GM21423 (cell line): ENCODE measurements around the gene PIEZO2.

Experiments used
- ATAC-seq: cut with Tn5 transposase; IDR thresholded peaks from one replicate; pipeline ENCODE4 v1.9.1; 2021; ENCODE audit warnings: mild to moderate bottlenecking, moderate library complexity; ENCODE audit not compliant: unreplicated experiment

The PIEZO2 gene

DNA sequence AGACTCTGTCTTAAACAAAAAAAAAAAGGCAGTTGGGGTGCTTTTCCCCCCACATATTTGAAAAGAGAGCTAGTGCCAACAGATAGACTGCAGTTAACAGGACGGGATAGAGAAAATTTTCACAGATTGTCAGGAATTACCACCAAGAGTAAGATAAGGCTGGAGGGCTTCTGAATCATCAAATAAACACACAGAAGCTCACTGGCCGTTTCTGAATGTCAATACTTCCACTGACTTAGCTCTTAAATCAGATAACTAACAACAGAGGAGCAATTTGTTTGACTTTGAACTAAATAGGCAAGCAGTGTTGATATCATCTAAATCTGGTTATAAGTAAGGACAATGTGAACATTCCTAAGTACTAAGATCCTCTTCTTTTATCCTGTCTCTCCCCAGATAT lies 34.7 kb downstream of the PIEZO2 start:
- ATAC-seq, result no peak

DNA sequence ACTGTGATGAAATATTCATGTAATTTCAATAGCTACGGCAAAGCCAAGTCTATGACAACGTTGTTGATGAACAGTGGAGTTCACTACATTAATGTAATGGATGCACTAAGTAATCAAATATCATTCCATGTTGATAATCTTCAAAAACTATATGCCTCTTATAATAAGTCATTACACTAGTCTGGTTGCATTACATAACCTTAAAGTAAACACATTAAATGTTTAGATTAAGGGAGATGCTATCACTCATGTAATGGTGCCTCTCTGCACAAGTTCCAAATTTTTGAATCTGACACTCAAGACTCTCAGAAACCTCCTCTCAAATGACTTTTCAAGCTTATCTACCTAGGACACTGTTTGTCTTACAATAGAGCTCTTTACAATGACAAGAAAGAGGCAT lies 35.4 kb downstream of the PIEZO2 start:
- ATAC-seq, result no peak

GRCh38 chr18:11113046-11113548 lies 36.3 kb downstream of the PIEZO2 start:
- ATAC-seq, result no peak

- ATAC-seq, result no peak
Observed at GRCh38 chr18:11112286-11112685, 37.1 kb downstream of the PIEZO2 start.

DNA sequence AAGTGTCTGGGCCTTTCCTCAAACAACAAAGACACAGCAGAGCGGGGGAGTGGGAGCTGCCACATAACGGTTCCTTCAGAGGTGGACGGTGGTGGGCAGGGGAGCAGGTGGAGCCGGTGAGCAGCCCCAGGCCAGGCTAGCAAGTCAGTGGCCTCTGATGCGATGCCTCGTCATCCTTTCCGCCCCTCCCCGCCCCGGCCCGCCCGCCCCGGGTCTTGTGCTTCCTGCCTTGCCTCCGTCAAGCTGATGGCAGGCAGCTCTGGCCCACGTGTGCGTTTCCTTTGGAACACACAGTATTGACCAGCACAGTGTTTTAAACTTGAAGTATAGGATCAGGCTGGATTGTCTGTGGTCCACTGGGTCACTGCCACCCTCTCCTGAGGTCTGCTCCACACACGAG lies 38.9 kb downstream of the PIEZO2 start:
- no peak for ATAC-seq

- no peak for ATAC-seq
Observed at GRCh38 chr18:11108947-11109346, 40.4 kb downstream of the PIEZO2 start.

DNA sequence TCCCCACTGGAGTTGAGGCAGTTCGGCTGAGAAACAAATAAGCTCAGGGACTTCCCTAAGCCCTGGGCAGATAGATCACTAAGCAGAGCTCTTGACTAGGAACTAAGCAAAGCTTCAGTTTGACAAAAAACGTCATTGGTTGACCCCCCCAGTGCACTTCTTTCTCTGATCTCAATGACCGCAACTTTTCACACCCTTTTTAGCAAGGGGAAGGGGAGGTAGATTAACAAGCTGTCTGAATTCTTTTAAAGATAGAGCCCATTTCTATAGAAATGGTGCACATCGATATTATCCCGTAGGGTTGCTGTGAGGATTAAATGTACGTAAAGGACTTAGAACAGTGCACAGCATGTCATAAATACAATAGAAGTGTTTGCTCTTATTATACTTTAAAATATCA lies 42.5 kb downstream of the PIEZO2 start:
- ATAC-seq, result no peak

DNA sequence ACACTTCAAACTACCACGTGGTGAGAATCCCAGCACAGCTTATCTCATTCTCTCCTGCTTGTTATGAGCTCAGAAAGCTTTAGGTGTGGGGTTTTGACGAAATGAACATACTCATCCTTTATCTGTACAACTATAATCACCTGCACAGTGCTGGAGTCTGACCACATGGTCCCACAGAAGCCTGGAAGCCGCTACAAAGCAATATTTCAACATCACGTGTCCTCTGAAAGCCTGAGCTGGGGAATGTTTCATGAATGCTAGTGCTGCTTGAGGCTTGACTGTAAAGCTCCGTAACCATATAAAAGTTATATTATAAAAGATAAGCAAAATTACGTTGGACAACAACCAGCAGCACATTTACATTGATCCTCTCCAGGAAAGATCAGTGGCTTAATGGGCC lies 43.9 kb downstream of the PIEZO2 start:
- no peak for ATAC-seq

DNA sequence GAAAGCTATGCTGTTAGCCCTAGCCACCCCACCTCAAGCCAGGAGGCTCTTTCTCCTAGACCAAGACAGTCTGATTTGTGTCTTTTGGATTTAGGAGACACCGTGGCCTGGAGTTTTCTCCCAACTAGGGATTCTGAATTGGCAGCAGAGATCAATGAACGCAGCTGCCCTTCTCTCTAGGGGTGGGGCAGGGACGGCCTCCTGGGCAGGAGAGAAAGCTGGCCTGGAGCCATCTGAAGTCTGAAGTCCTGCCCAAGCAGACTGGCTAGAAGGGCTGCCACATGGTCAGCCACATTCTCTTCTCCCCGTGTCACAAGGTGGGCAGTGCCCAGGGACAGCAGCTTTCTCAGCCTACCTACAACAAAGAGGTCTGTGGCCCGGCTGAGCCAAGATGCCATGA lies 45.1 kb downstream of the PIEZO2 start:
- ATAC-seq, result no peak

GRCh38 chr18:11096839-11097750 lies 52.3 kb downstream of the PIEZO2 start:
- no peak for ATAC-seq

- ATAC-seq, result no peak
Observed at GRCh38 chr18:11096411-11096810, 53.0 kb downstream of the PIEZO2 start.

DNA sequence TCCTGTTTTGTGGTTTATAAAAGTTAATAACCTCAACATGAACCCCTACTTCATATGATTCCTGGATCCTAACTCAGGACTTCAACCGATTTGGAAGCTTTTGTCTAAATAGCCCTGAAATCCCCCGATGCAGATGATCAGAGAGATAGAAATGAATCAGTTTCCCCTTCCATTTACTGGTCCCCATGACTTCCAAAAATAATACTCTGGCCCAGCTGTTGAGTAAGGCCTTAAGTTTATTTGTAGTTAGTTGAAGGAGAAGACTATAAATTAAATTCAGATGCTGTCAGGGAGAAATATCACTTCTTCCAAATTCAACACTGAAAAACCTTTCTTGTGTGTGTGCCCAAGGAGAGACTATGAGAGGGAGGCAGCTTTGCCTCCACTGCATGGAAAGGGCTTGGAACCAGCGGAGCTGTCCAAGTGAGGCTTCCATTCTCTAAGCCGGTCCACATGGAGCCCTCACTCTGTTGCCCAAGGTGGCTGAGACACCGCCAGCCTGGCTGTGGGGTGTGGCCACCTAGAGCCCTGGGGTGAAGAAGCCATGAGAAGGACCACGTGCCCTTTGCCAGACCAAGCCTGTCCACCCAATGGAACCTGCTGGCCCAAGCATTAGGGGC lies 53.6 kb downstream of the PIEZO2 start:
- ATAC-seq, result no peak

GRCh38 chr18:11095211-11095610 lies 54.2 kb downstream of the PIEZO2 start:
- ATAC-seq, result no peak

DNA sequence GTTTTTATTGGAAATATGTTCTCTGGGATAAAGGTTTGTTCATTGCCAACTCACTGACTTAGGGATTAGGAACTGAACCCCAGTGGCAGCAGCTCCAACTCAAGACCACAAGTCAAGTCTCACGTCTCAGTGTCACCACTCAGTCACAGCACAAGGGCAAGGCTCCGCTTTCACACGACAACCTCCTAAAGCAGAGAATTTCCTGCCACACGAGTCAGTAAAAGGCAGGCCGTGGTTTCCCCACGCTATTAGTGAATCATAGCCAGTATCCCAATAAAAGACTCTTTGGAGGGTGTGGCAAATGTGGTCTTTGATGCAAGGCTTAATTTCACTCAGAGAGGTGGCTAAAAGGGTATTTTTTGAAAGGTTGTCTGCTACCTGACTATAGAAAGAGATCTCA lies 57.6 kb downstream of the PIEZO2 start:
- ATAC-seq, result no peak

GRCh38 chr18:11089931-11090715 lies 59.2 kb downstream of the PIEZO2 start:
- no peak for ATAC-seq

GRCh38 chr18:11081009-11081532 lies 68.3 kb downstream of the PIEZO2 start:
- no peak for ATAC-seq

DNA sequence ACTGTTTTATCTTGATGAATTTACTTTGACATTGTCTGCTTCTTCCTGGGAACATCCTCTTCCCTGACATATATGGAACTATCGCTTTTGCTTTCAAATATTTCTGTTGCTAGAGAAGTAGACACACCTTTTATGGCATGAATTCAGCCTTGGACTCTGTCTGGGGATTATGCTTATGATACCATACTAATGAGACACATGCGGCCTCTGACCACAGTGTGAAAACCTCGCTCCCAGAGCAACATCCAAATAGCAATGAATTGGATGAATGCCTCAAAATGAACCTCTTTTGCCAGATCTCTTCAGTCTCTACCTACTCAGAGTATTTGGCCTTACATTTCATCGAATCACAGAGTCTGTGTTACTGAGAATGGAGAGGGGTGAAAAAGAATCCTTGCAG lies 70.9 kb downstream of the PIEZO2 start:
- ATAC-seq, result no peak

DNA sequence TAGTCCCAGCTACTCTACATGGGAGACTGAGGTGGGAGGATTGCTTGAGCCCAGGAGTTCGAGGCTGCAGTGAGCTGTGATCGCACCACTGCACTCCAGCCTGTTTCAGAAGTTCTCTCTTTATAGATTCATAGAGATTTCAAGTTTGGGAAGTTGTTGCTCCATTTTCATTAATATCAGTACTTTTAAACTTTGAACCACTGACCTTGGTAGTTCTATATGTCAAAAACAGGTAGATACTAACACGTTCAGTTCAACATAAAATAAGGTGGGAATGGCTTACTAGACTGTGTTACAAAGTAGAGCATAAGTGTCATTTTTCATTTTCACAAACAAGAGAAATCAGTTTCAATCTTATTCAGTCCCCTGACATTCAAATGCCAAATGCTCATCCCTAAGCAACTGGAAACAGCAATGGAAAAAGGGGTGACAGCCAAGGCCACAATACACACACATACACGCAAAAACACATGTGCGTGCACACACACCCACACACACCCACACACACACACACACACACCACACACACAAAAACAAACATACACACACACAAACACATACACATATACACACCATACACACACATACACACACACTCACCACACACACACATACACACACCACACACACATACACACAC lies 71.7 kb downstream of the PIEZO2 start:
- no peak for ATAC-seq

- no peak for ATAC-seq
Observed at GRCh38 chr18:11074889-11075288, 74.5 kb downstream of the PIEZO2 start.

GRCh38 chr18:11073971-11074370 lies 75.4 kb downstream of the PIEZO2 start:
- no peak for ATAC-seq

DNA sequence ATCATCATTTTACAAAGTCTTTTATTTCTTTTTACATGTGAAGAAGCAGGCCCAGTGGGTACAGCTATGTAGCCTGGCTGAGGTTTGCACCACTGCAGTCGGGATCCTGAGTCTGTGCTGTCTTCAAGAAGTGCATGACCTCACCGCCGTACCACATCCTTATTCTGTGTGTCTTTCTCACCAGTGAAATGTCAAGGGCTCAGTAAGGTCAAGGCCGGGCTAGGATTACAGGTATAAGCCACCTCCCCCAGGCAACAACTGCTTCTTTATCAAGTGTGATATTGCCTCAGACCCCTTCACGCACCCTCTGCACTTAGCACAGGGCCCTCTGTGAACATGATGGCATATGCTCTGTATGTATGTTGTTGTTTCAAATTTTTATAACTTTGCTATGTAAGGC lies 76.7 kb downstream of the PIEZO2 start:
- ATAC-seq, result no peak
